ENCODE results near the gene CAD. TPM values are rescaled to one million over a fixed set of nuclear protein-coding genes. Genes with fewer than 3 reads are reported as not detected.
A peak's percentile ranks its signal among the peaks of the same experiment; 100 is the strongest.

The CAD gene
- total RNA-seq, 1 donor from 2014 or later, result 85.1 TPM

DNA sequence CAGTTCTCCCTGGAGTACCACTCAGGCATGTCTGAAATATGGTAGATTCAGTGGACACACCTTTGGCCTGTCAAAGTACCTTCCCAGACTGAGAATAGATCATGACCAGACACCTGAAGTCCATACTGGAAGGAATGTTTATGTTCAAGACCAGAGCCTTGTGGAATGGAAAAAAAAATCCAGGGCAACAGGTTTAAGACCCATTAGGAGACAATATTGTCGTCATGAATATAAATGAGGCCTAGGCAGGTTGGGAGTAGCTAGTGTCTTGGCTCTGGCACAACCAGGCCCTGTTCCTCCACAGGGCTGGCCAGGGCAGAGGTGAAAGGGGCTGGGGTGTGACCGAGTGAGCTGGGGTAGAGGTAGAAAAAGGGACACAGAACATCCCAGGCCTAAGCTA is 18.5 kb upstream of the CAD start:
- Mint-ChIP-seq H3K27ac (peak overlapping the region; percentile 75), H3K9me3 (no peaks in the 10 kb centered on the region), H3K4me1 (ENCODE audit: unreplicated experiment) (no peaks in the 10 kb centered on the region), H3K4me3 (no peak overlapping the region), H3K36me3 (peaks cover 15% of the 10 kb centered on the region), H3K27me3 (no peaks in the 10 kb centered on the region)
- TF ChIP-seq, protein P1, sequence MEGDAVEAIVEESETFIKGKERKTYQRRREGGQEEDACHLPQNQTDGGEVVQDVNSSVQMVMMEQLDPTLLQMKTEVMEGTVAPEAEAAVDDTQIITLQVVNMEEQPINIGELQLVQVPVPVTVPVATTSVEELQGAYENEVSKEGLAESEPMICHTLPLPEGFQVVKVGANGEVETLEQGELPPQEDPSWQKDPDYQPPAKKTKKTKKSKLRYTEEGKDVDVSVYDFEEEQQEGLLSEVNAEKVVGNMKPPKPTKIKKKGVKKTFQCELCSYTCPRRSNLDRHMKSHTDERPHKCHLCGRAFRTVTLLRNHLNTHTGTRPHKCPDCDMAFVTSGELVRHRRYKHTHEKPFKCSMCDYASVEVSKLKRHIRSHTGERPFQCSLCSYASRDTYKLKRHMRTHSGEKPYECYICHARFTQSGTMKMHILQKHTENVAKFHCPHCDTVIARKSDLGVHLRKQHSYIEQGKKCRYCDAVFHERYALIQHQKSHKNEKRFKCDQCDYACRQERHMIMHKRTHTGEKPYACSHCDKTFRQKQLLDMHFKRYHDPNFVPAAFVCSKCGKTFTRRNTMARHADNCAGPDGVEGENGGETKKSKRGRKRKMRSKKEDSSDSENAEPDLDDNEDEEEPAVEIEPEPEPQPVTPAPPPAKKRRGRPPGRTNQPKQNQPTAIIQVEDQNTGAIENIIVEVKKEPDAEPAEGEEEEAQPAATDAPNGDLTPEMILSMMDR (conservative IDR thresholded peaks at IDR 0.05), result no peak
- no peak for DNase-seq (ENCODE audit: extremely low spot score, unreplicated experiment)

DNA sequence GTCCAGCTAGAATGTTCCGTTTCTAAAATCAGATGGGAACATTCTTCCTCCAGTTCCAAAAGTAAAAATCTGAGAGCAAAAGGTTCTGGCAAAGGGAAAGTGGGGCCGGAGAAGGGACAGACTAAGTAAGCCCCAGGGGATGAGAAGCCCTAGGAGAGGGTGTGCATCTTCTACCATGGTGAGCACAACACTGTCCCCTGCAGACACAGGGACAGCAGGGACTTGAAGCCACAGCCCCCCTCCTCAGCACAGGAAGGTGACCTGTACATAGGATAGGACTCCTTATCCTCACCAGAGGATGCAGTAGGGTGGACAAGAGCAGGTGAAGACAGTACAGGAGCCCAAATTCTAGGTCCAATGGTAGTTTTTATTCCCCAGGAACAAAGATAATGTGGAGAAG is 17.9 kb upstream of the CAD start:
- Mint-ChIP-seq H3K36me3 (peaks cover 15% of the 10 kb centered on the region), H3K9me3 (no peaks in the 10 kb centered on the region), H3K4me1 (ENCODE audit: unreplicated experiment) (no peaks in the 10 kb centered on the region), H3K27ac (no peak overlapping the region), H3K4me3 (no peak overlapping the region), H3K27me3 (no peaks in the 10 kb centered on the region)
- DNase-seq (ENCODE audit: extremely low spot score, unreplicated experiment), result no peak
- TF ChIP-seq, protein P1 (conservative IDR thresholded peaks at IDR 0.05), result no peak

DNA sequence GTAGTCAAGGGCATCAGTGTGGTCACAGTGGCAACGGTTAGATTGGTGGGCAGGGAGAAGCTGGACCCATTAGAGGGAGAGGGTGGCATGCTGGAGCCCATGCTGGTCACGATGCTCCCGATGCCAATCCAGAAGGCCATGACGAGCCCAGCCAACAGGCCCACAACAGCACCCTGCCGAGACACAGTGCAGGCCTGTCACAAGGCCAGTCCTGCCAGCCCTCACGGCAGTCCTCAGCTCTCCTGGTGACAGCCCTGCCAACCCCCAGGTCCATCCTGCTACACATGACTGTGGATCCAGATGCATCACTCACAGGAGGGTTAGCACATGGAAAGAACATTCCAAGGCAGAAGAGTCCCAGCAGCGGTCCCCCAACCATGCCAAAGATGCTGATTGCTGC is 15.5 kb upstream of the CAD start:
- DNase-seq (ENCODE audit: extremely low spot score, unreplicated experiment), result no peak
- H3K4me3 Mint-ChIP-seq, result no peak overlapping the region
- H3K36me3 Mint-ChIP-seq, result peaks cover 23% of the 10 kb centered on the region
- H3K27ac Mint-ChIP-seq, result no peak overlapping the region
- TF ChIP-seq, protein P1 (conservative IDR thresholded peaks at IDR 0.05), result no peak
- no peaks in the 10 kb centered on the region for H3K27me3 Mint-ChIP-seq
- H3K4me1 Mint-ChIP-seq (ENCODE audit: unreplicated experiment), result no peaks in the 10 kb centered on the region
- no peaks in the 10 kb centered on the region for H3K9me3 Mint-ChIP-seq

DNA sequence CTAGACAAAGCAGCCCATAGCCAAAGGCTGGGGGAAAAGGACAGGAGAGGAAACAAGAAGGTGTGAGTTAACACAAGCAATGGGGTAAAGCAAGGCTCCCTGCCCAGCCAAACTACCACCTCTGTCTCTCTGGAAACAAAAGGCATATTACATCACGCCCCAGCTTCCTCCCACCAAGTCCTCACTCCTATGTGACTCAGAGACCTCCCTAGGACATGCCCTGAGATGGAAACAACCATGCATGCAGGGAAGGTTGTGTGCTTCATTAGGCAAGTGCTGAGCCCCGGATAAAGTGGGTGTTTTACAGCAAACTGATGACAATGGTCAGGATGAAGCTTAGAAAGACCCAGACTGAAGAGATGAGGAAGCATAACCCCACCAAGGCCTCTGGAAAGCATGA is 14.3 kb upstream of the CAD start:
- Mint-ChIP-seq H3K36me3 (peaks cover 29% of the 10 kb centered on the region), H3K4me1 (ENCODE audit: unreplicated experiment) (peaks cover 4% of the 10 kb centered on the region), H3K27me3 (no peaks in the 10 kb centered on the region), H3K27ac (no peak overlapping the region), H3K4me3 (no peak overlapping the region), H3K9me3 (no peaks in the 10 kb centered on the region)
- TF ChIP-seq, protein P1 (conservative IDR thresholded peaks at IDR 0.05), result no peak
- no peak for DNase-seq (ENCODE audit: extremely low spot score, unreplicated experiment)

DNA sequence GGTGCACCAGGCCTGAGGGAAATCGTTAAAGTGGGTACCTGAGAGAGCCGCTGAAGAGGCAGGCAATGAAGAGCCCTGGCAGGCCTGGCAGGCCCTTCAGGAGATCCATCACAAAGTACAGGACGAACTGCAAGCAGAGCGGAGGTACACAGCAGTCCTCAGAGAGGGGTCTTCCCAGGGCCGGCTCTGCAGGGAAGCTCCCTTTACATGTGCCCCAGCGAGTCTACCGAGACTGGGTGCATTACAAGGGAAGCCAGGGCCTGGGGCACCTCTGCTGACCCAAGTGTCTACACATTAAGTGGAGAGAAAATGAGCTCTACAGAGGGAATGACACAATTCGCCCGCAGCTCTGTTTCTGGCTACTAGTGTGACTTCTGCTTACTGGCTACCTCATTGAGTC is 13.4 kb upstream of the CAD start:
- H3K36me3 Mint-ChIP-seq, result peaks cover 27% of the 10 kb centered on the region
- H3K4me3 Mint-ChIP-seq, result no peak overlapping the region
- DNase-seq (ENCODE audit: extremely low spot score, unreplicated experiment), result no peak
- no peaks in the 10 kb centered on the region for H3K27me3 Mint-ChIP-seq
- TF ChIP-seq, protein P1 (conservative IDR thresholded peaks at IDR 0.05), result no peak
- H3K27ac Mint-ChIP-seq, result no peak overlapping the region
- no peaks in the 10 kb centered on the region for H3K9me3 Mint-ChIP-seq
- peaks cover 4% of the 10 kb centered on the region for H3K4me1 Mint-ChIP-seq (ENCODE audit: unreplicated experiment)

DNA sequence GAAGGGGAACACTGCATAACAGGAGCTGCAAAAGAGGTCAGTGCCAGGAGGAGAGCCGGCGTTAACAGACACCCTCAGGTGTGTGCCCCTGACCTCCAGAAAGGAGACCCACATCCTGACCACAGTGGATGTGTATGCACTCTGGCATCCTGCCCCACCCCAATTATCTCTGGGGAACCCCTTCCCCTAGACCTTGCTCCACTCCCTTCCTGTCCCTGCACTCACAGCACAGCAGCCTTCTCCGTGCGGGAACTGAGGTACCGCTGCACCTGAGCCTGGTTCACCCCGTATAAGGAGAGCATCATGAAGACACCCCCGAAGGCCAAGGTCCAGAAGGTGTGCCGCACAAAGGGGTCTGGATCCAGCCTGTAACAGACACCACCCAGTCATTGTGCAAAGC is 12.6 kb upstream of the CAD start:
- TF ChIP-seq, protein P1 (conservative IDR thresholded peaks at IDR 0.05), result no peak
- Mint-ChIP-seq H3K4me1 (ENCODE audit: unreplicated experiment) (peaks cover 9% of the 10 kb centered on the region), H3K27ac (no peak overlapping the region), H3K36me3 (peaks cover 28% of the 10 kb centered on the region), H3K9me3 (no peaks in the 10 kb centered on the region), H3K27me3 (no peaks in the 10 kb centered on the region), H3K4me3 (no peak overlapping the region)
- no peak for DNase-seq (ENCODE audit: extremely low spot score, unreplicated experiment)
